KMS-11 (cell line): ENCODE data around the gene RNF222.

Experiments used
- H2AFZ ChIP-seq: fragments of 200-600 bp; sonication (generic); 2 replicates; pipeline ENCODE4 v1.6.1; 2016; ENCODE audit warnings: antibody characterized with exemption, mixed run types, low read depth
- H3K27ac ChIP-seq: fragments of 200-600 bp; sonication (generic); 2 replicates; pipeline ENCODE4 v1.6.1; 2016; ENCODE audit warnings: mild to moderate bottlenecking, mixed run types
- H3K27me3 ChIP-seq: fragments of 200-600 bp; sonication (generic); 2 replicates; pipeline ENCODE4 v1.6.1; 2017; ENCODE audit warnings: mild to moderate bottlenecking, low read depth, mixed run types, moderate library complexity; ENCODE audit not compliant: insufficient read depth
- H3K36me3 ChIP-seq: fragments of 200-600 bp; sonication (generic); 2 replicates; pipeline ENCODE4 v1.6.1; 2017; ENCODE audit warnings: mild to moderate bottlenecking, mixed run types; ENCODE audit not compliant: insufficient read depth
- H3K4me1 ChIP-seq: fragments of 200-600 bp; sonication (generic); 2 replicates; pipeline ENCODE4 v1.6.1; 2016; ENCODE audit warnings: mild to moderate bottlenecking, low read depth, mixed run types; ENCODE audit not compliant: poor library complexity, severe bottlenecking
- H3K4me2 ChIP-seq: fragments of 200-600 bp; sonication (generic); 2 replicates; pipeline ENCODE4 v1.7.0; 2016; ENCODE audit warnings: mild to moderate bottlenecking, mixed run types
- H3K4me3 ChIP-seq: fragments of 200-600 bp; sonication (generic); IDR thresholded peaks from 2 replicates; pipeline ENCODE4 v1.6.1; 2017; ENCODE audit warnings: low read depth, low read length, mixed read lengths; ENCODE audit not compliant: insufficient read depth
- H3K79me2 ChIP-seq: fragments of 200-600 bp; sonication (generic); 2 replicates; pipeline ENCODE4 v1.6.1; 2016; ENCODE audit warnings: low read depth, mixed run types; ENCODE audit not compliant: insufficient read depth
- H3K9ac ChIP-seq: fragments of 200-600 bp; sonication (generic); 2 replicates; pipeline ENCODE4 v1.6.1; 2016; ENCODE audit warnings: mild to moderate bottlenecking, mixed run types
- H4K20me1 ChIP-seq: fragments of 200-600 bp; sonication (generic); 2 replicates; pipeline ENCODE4 v1.6.1; 2016; ENCODE audit warnings: mild to moderate bottlenecking, mixed run types; ENCODE audit not compliant: insufficient read depth
- CTCF ChIP-seq: fragments of 200-600 bp; sonication (generic); conservative IDR thresholded peaks from 2 replicates; pipeline ENCODE4 v1.6.1; 2017; ENCODE audit warnings: low read depth, mild to moderate bottlenecking, antibody characterized with exemption, low read length, moderate library complexity, mixed read lengths

Gene RNF222

GRCh38 chr17:8397636-8398035, at the start of gene RNF222:
RNF222 (minus strand) TSS chr17:8397827; CDS start chr17:8393461, 4,366 bp downstream.
- Histone ChIP-seq H3K27me3 (no peaks in the 10 kb centered on the region), H3K79me2 (no peaks in the 10 kb centered on the region), H3K4me2 (no peak within 1 kb of the TSS), H3K27ac (no peak within 1 kb of the TSS), H3K9ac (no peak within 1 kb of the TSS), H3K4me1 (no peaks in the 10 kb centered on the region), H3K36me3 (no peaks in the 10 kb centered on the region), H2AFZ (no peak within 1 kb of the TSS), H3K4me3 (no peak within 1 kb of the TSS), H4K20me1 (no peaks in the 10 kb centered on the region)
- no peak for TF ChIP-seq CTCF

- no peak for TF ChIP-seq CTCF
- no peak overlapping the region for H3K9ac ChIP-seq
- no peak overlapping the region for H3K4me2 ChIP-seq
- H4K20me1 ChIP-seq: no peaks in the 10 kb centered on the region
- no peaks in the 10 kb centered on the region for H3K4me1 ChIP-seq
- H2AFZ ChIP-seq: no peak overlapping the region
- no peaks in the 10 kb centered on the region for H3K27me3 ChIP-seq
- H3K79me2 ChIP-seq: no peaks in the 10 kb centered on the region
- no peak overlapping the region for H3K4me3 ChIP-seq
- no peak overlapping the region for H3K27ac ChIP-seq
- H3K36me3 ChIP-seq: no peaks in the 10 kb centered on the region
Observed at GRCh38 chr17:8445536-8445935, 47.9 kb upstream of the RNF222 start.

GRCh38 chr17:8444494-8444893, 46.9 kb upstream of the RNF222 start:
- no peaks in the 10 kb centered on the region for H3K79me2 ChIP-seq

GRCh38 chr17:8443756-8444155, 46.1 kb upstream of the RNF222 start:
- no peak overlapping the region for H3K4me3 ChIP-seq
- H3K27me3 ChIP-seq: no peaks in the 10 kb centered on the region
- no peaks in the 10 kb centered on the region for H3K4me1 ChIP-seq
- no peak overlapping the region for H3K9ac ChIP-seq
- H2AFZ ChIP-seq: no peak overlapping the region
- TF ChIP-seq CTCF: no peak
- no peak overlapping the region for H3K4me2 ChIP-seq
- no peaks in the 10 kb centered on the region for H3K79me2 ChIP-seq
- H4K20me1 ChIP-seq: no peaks in the 10 kb centered on the region
- no peak overlapping the region for H3K27ac ChIP-seq
- no peaks in the 10 kb centered on the region for H3K36me3 ChIP-seq

More at GRCh38 chr17:8444494-8444893, 46.9 kb upstream of the RNF222 start:
- Histone ChIP-seq H3K4me1 (no peaks in the 10 kb centered on the region), H3K27me3 (no peaks in the 10 kb centered on the region), H2AFZ (no peak overlapping the region), H3K36me3 (no peaks in the 10 kb centered on the region), H3K4me2 (no peak overlapping the region), H3K9ac (no peak overlapping the region), H3K4me3 (no peak overlapping the region), H3K27ac (no peak overlapping the region), H4K20me1 (no peaks in the 10 kb centered on the region)
- no peak for TF ChIP-seq CTCF
